HG03520 (cell line): ENCODE results near the gene GPC5.

Source experiments
- ATAC-seq: cut with Tn5 transposase; IDR thresholded peaks from one replicate; pipeline ENCODE4 v1.9.1; 2021; ENCODE audit warnings: mild to moderate bottlenecking, moderate library complexity; ENCODE audit not compliant: unreplicated experiment

Gene GPC5

GRCh38 chr13:91534996-91535395, 136.6 kb downstream of the GPC5 start:
- ATAC-seq = no peak

- no peak for ATAC-seq
Measured at GRCh38 chr13:91537376-91537775, 139.0 kb downstream of the GPC5 start.

GRCh38 chr13:91539286-91540157, 141.1 kb downstream of the GPC5 start:
- no peak for ATAC-seq

DNA sequence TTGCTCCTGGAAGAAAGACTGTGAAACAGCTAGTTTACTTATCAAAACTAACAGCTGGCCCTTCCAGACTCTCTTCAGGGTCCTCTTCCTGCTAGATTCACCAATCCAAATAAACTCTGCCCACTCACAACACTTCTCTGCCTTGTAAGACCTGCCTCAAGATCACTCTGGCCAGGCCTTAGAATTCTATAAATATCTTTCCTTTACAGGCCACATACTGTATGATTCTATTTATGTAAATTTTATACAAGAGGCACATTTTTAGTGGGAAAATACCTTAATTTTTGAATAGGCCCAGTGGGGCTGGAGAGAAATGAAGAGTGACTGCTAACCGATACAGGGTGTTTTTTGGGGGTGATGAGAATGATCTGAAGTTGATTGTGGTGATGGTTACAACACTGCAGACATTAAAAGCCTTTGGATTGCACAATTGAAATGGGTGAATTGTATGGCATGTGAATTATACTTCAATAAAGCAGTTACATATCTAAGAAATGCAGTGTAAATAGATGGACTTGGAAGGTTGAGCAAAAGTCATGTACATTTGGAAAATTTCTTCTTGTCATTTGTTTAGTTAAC, 141.8 kb downstream of the GPC5 start:
- no peak for ATAC-seq

DNA sequence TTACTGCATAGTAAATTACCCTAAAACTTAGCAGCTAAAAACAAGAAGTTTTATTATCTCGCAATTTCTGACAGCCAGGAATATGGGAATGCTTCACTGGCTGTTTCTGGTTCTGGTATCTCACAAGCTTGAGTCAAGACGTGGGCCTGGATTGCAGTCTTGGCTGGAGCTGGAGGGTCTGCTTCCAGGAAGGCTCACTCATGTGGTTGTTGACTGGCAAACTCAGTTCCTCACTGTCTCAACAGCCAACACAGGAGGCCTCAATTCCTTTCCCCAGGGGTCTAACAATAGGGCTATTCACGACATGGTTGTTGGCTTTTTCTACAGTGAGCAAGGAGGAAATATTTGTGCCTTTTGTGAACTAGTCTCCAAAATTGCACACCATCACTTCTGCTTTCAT, 146.3 kb downstream of the GPC5 start:
- no peak for ATAC-seq

- ATAC-seq = no peak
Measured at GRCh38 chr13:91546900-91547299, 148.5 kb downstream of the GPC5 start.

DNA sequence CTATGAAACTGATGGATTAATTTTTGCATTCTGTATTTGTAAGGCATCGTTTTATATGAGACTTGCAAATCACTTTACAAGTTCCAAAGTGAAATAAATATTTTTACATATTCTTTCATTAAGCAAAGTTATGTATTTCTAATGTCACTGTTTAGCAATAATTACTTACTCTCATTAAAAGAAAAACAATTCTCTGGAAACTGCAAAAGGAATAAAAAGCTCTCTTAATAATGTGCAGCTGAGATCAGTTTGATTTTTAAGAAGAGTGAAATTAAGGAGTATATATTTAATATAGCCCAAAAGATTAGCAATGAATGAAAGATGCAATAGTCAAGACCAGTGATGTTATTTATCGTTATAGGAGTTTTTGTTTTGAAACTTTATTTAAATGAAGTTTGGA, 155.2 kb downstream of the GPC5 start:
- ATAC-seq = no peak

- ATAC-seq = no peak
Measured at GRCh38 chr13:91554101-91554500, 155.7 kb downstream of the GPC5 start.

GRCh38 chr13:91557328-91558090, 159.1 kb downstream of the GPC5 start:
- no peak for ATAC-seq

GRCh38 chr13:91563799-91564198, 165.4 kb downstream of the GPC5 start:
- no peak for ATAC-seq

DNA sequence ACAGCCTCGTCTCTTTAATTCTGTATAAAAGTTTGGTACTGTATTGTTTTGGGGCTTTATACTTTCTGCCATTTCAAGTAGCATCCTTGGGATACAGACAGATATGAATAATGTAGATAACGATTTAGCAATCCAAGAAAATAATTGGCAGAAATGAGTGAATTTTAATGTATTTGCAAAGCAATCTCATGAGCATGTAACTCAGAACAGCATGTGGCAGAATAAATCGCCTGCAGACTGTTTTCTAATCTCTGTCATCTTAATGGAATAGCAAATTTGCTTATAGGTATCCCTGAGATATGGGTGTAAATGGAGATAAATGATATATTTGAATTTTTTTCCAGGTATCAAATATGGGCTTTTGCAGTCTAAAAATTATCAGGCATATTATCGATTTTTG, 166.0 kb downstream of the GPC5 start:
- no peak for ATAC-seq

DNA sequence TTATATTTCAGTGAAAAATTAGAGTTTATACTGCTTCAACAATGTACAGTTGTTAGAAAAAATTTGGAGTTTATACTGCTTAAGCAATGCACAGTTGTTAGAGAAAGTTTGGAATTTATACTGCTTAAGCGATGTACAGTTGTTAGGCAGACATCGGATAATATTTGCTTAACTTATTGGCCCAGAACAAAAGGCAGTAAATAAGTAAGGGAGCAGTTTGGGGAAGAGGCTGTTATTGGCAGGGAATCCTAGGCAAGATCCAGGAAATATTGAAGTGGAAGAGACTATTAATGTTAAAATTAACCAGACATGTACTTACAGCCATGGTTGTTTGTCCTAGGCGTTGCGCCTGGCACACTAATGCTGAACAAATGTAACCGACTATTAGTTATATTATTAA, 166.9 kb downstream of the GPC5 start:
- ATAC-seq = no peak

GRCh38 chr13:91567485-91568207, 169.2 kb downstream of the GPC5 start:
- ATAC-seq = no peak

DNA sequence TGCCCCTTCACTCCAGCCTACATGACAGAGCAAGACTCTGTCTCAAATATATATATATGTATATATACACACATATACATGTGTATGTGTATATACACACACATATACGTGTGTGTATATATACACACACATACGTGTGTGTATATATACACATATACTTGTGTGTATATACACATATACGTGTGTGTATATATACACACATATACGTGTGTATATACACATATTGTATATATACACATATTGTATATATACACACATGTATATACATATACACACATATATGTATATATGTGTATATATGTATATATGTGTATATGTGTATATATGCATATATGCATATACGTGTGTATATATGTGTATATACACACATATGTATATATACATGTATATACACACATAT, 173.3 kb downstream of the GPC5 start:
- no peak for ATAC-seq

DNA sequence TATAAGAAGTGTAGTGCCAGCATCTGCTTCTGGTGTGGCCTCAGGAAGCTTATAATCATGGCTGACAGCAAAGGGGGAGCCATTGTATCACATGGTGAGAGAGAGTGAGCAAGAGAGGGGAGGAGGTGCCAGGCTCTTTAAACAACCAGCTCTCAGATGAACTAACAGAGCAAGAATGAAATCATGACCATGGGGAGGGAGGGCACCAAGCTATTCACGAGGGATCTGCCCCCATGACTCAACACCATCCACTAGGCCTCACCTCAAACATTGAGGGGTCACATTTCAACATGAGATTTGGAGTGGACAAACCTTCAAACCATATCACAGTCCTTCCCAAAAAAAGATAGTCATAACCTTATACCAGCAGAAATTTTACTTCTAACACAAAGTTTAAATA, 174.0 kb downstream of the GPC5 start:
- no peak for ATAC-seq

DNA sequence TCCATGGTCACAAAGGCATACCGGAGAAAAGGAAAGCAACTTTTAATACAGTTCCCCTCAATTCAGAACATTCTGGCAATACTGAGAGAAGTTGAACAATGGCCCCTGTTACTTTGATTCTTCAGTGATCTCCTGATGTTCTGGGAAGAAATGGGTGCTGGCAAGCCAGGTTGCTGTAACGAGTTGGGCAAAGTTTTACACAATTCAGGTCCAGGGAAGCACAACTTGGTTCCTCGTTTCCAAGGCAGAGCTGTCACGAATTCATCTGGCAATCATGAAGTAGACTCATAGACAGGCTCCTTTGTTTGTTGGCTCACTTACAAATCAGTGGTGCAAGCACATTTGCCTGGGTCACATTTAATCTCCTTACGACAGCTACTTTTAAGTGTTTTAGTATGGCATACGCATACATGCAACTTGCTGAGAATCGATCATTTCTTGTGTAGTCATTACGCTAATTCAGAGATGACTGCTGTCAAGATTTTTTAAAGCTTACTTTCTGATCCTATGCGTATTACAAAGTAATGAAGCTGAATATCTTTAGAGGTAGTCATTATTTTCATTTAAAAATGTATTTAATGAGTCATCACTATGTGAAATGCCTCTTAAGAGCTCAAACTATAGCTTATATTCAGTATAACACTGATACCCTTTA, 174.7 kb downstream of the GPC5 start:
- ATAC-seq = no peak

- ATAC-seq = no peak
Measured at GRCh38 chr13:91574766-91575165, 176.3 kb downstream of the GPC5 start.

DNA sequence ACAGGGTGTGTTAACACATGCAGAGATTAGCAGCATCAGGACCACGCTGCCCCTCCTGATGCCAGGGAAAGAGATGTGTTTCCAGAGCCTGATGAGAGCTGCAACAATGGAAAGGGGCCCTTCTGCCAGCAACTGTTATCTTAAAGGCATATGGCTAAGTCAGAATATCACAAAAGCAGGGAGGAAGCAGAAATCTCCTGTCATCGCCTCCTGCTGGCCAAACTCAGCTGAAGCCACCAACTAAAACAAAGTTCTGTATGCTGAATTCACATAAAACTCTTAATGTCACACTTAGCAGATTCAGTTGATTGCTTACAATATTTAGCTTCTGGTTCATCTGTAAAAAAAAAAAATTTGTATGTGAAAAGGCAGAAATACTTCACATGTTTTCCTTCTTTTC, 178.2 kb downstream of the GPC5 start:
- no peak for ATAC-seq

DNA sequence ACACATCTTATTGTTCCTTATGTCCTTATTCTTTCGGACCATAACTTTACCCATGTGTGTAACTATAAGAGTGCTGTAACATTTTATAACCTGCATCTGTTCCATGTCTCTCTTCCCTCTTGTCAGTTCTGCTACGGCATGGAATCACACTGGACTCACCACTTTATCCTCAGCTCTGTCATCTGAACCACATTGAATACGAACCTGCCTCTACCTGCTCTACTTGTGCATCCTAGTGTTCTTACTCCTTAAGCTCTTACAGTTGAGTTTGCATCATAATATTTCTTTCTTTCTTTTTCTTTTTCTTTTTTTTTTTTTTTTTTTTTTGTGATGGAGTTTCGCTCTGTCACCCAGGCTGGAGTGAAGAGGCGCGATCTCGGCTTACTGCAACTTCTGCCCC, 180.9 kb downstream of the GPC5 start:
- ATAC-seq = no peak

GRCh38 chr13:91580749-91581148, 182.3 kb downstream of the GPC5 start:
- ATAC-seq = no peak

DNA sequence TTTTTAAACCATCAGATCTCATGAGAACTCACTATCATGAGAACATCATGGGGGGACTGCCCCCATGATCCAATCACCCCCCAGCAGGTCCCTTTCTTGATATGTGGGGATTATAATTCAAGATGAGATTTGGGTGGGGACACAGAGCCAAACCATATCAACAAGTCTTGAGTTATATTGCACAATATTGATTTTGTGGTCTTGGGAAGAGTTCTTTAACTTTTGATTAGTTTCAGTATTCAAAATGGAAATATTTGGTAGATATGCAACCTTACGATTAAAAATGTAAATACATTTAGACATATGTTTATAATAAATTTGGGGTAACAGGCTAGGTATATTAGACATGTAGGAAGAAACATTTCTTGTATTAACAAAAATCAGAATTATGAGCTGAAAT, 188.2 kb downstream of the GPC5 start:
- no peak for ATAC-seq
